MCF 10A (cell line): ENCODE measurements around the gene LPP. TPM values are rescaled to one million over a fixed set of nuclear protein-coding genes. Genes with fewer than 3 reads are reported as not detected.
A peak's percentile ranks its signal among the peaks of the same experiment; 100 is the strongest.

Experiments used
- BruUV-seq: library from RNA; stranded (reverse); fragments of 400-500 nt; replicated peaks from 2 replicates; lab custom pipeline; 2021; lab: Mats Ljungman, UMichigan
- CTCF ChIA-PET: fragments of 300-600 bp; sonication (Branson Sonifier 250); formaldehyde crosslinking; extraction: SDS; loops from one replicate; lab custom pipeline; 2021; ENCODE audit warnings: antibody characterized with exemption, inconsistent platforms; lab: Yijun Ruan, JAX
- POLR2A ChIA-PET: fragments of 300-600, 350-650 bp; sonication (Branson Sonifier 250); formaldehyde crosslinking; extraction: SDS; loops from one replicate; lab custom pipeline; 2020; ENCODE audit warnings: antibody characterized with exemption, inconsistent platforms; lab: Yijun Ruan, JAX
- DNase-seq: peaks from one replicate; pipeline ENCODE4 v3.0.0-alpha.2; 2018; ENCODE audit not compliant: unreplicated experiment
- H3K27ac Mint-ChIP-seq: one replicate; pipeline ENCODE4 v1.8.0; 2022; ENCODE audit warnings: mild to moderate bottlenecking, low read depth, mixed read lengths; ENCODE audit not compliant: unreplicated experiment
- H3K27me3 Mint-ChIP-seq: one replicate; pipeline ENCODE4 v1.8.0; 2022; ENCODE audit warnings: mixed read lengths; ENCODE audit not compliant: insufficient read depth, unreplicated experiment
- H3K36me3 Mint-ChIP-seq: one replicate; pipeline ENCODE4 v1.8.0; 2022; ENCODE audit warnings: mild to moderate bottlenecking, moderate library complexity, mixed read lengths; ENCODE audit not compliant: insufficient read depth, unreplicated experiment
- H3K4me1 Mint-ChIP-seq: one replicate; pipeline ENCODE4 v1.8.0; 2022; ENCODE audit warnings: mixed read lengths; ENCODE audit not compliant: insufficient read depth, unreplicated experiment
- H3K4me3 Mint-ChIP-seq: one replicate; pipeline ENCODE4 v1.8.0; 2022; ENCODE audit warnings: mild to moderate bottlenecking, moderate library complexity, mixed read lengths; ENCODE audit not compliant: unreplicated experiment
- H3K9me3 Mint-ChIP-seq: one replicate; pipeline ENCODE4 v1.8.0; 2022; ENCODE audit warnings: mixed read lengths; ENCODE audit not compliant: unreplicated experiment
- CTCF ChIP-seq: fragments of 200-600 bp; IDR thresholded peaks from one replicate; pipeline ENCODE4 v1.8.0; 2022; ENCODE audit warnings: antibody characterized with exemption, mild to moderate bottlenecking; ENCODE audit not compliant: unreplicated experiment
- intact Hi-C: fragments of 100-400 bp; cut with micrococcal nuclease; formaldehyde crosslinking; loops from 2 replicates; pipeline ENCODE4 v1.14.1; 2022
- total RNA-seq: library from RNA; stranded (reverse); gene quantifications from 2 replicates; pipeline ENCODE4 v1.2.3, GENCODE V29; 2022

Gene LPP
- total RNA-seq, 1 experiment from 2014 or later = 117 TPM

- ChIA-PET CTCF (interaction anchor here (1.1 to 1.3 kb wide), 2 partner anchors 17 to 58 kb away, joined by 3 read pairs; no protein-coding TSS in a partner anchor), POLR2A (no interaction called here)
- no peak for DNase-seq
- no peaks in the 10 kb centered on the region for H3K9me3 Mint-ChIP-seq
- no peak overlapping the region for H3K4me3 Mint-ChIP-seq
- peaks cover 33% of the 10 kb centered on the region for H3K36me3 Mint-ChIP-seq
- intact Hi-C loops = no loop called here
- no TSS peak for BruUV-seq
- no peak for TF ChIP-seq CTCF
- H3K27me3 Mint-ChIP-seq = no peaks in the 10 kb centered on the region
- no peak overlapping the region for H3K27ac Mint-ChIP-seq
- H3K4me1 Mint-ChIP-seq = peaks cover 9% of the 10 kb centered on the region
Measured at GRCh38 chr3:188529228-188529627, 375.3 kb downstream of the LPP start.

- BruUV-seq = no TSS peak
- DNase-seq = no peak
- Mint-ChIP-seq H3K4me3 (no peak overlapping the region), H3K4me1 (peaks cover 9% of the 10 kb centered on the region), H3K27me3 (no peaks in the 10 kb centered on the region), H3K36me3 (peaks cover 23% of the 10 kb centered on the region), H3K27ac (no peak overlapping the region), H3K9me3 (no peaks in the 10 kb centered on the region)
- ChIA-PET CTCF (interaction anchor here (0.7 to 0.8 kb wide), 2 partner anchors 65 to 328 kb away, joined by 3 read pairs; no protein-coding TSS in a partner anchor), POLR2A (interaction anchor here (1.2 kb wide), 1 partner anchor 20 kb away, joined by 4 read pairs; no protein-coding TSS in a partner anchor)
- intact Hi-C loops = loop anchor here (10.0 kb wide), 1 partner anchor 425 kb away; no protein-coding TSS in a partner anchor
- no peak for TF ChIP-seq CTCF
Measured at GRCh38 chr3:188530226-188530625, 376.3 kb downstream of the LPP start.

- no TSS peak for BruUV-seq
- H3K27me3 Mint-ChIP-seq = no peaks in the 10 kb centered on the region
- no peak overlapping the region for H3K4me3 Mint-ChIP-seq
- H3K9me3 Mint-ChIP-seq = no peaks in the 10 kb centered on the region
- DNase-seq = peak; percentile 64
- TF ChIP-seq CTCF = no peak
- H3K27ac Mint-ChIP-seq = no peak overlapping the region
- H3K4me1 Mint-ChIP-seq = peaks cover 9% of the 10 kb centered on the region
- CTCF ChIA-PET = interaction anchor here (0.8 kb wide), 1 partner anchor 64 kb away, joined by 3 read pairs; no protein-coding TSS in a partner anchor
- H3K36me3 Mint-ChIP-seq = peaks cover 13% of the 10 kb centered on the region
- intact Hi-C loops = loop anchor here (10.0 kb wide), 1 partner anchor 424 kb away; no protein-coding TSS in a partner anchor
- POLR2A ChIA-PET = interaction anchor here (0.6 to 1.2 kb wide), 2 partner anchors 21 to 174 kb away, joined by 3 to 4 read pairs; no protein-coding TSS in a partner anchor
Measured at GRCh38 chr3:188531210-188531609, 377.3 kb downstream of the LPP start.

GRCh38 chr3:188533172-188533571, 379.2 kb downstream of the LPP start:
- Mint-ChIP-seq H3K27ac (no peak overlapping the region), H3K9me3 (no peaks in the 10 kb centered on the region), H3K4me1 (peaks cover 9% of the 10 kb centered on the region), H3K4me3 (no peak overlapping the region), H3K36me3 (peaks cover 6% of the 10 kb centered on the region), H3K27me3 (no peaks in the 10 kb centered on the region)
- intact Hi-C loops = loop anchor here (10.0 kb wide), 1 partner anchor 422 kb away; no protein-coding TSS in a partner anchor
- ChIA-PET CTCF (interaction anchor here (1.4 to 2.7 kb wide), 4 partner anchors 14 to 795 kb away, joined by 3 to 12 read pairs (median 4); no protein-coding TSS in a partner anchor), POLR2A (interaction anchor here (0.6 to 2.7 kb wide), 13 partner anchors 15 to 793 kb away, joined by 3 to 8 read pairs (median 3); partner anchors contain the start of gene BCL6)
- no TSS peak for BruUV-seq
- no peak for TF ChIP-seq CTCF
- no peak for DNase-seq
